Ishikawa (cell line): ENCODE measurements around the gene PDZD7.

Experiments used
- CEBPB ChIP-seq: IDR thresholded peaks from 2 replicates; pipeline ENCODE4 v1.6.1; 2012
- CREB1 ChIP-seq: IDR thresholded peaks from 2 replicates; pipeline ENCODE4 v1.6.1; 2012; ENCODE audit warnings: low read depth
- EGR1 ChIP-seq: IDR thresholded peaks from 2 replicates; pipeline ENCODE4 v1.6.1; 2012
- EP300 ChIP-seq: IDR thresholded peaks from 2 replicates; pipeline ENCODE4 v1.6.1; 2012; ENCODE audit warnings: borderline replicate concordance
- FOXM1 ChIP-seq: IDR thresholded peaks from 2 replicates; pipeline ENCODE4 v1.6.1; 2012; ENCODE audit warnings: low read depth, borderline replicate concordance
- MAX ChIP-seq: IDR thresholded peaks from 2 replicates; pipeline ENCODE4 v1.6.1; 2012
- NFIC ChIP-seq: IDR thresholded peaks from 2 replicates; pipeline ENCODE4 v1.6.1; 2012
- RAD21 ChIP-seq: IDR thresholded peaks from 2 replicates; pipeline ENCODE4 v1.6.1; 2012; ENCODE audit warnings: low read depth
- REST ChIP-seq: IDR thresholded peaks from 2 replicates; pipeline ENCODE4 v1.6.1; 2012; ENCODE audit warnings: low read depth, mild to moderate bottlenecking
- TAF1 ChIP-seq: IDR thresholded peaks from 2 replicates; pipeline ENCODE4 v1.6.1; 2012; ENCODE audit warnings: low read depth, mild to moderate bottlenecking
- TCF12 ChIP-seq: IDR thresholded peaks from 2 replicates; pipeline ENCODE4 v1.6.1; 2012; ENCODE audit warnings: low read depth
- TEAD4 ChIP-seq: IDR thresholded peaks from 2 replicates; pipeline ENCODE4 v1.6.1; 2012
- USF1 ChIP-seq: IDR thresholded peaks from 2 replicates; pipeline ENCODE4 v1.6.1; 2012
- YY1 ChIP-seq: IDR thresholded peaks from 2 replicates; pipeline ENCODE4 v1.6.1; 2012; ENCODE audit warnings: low read depth
- ZBTB7A ChIP-seq: IDR thresholded peaks from 2 replicates; pipeline ENCODE4 v1.6.1; 2012; ENCODE audit warnings: low read depth

PDZD7 gene

GRCh38 chr10:100993986-100994708 is 36.8 kb downstream of the PDZD7 start:
- TF ChIP-seq CEBPB, result no peak
- peak; percentile 59 for TF ChIP-seq RAD21

- no peak for TF ChIP-seq REST
- no peak for TF ChIP-seq EGR1
- TF ChIP-seq TAF1, result no peak
- no peak for TF ChIP-seq TCF12
- TF ChIP-seq CREB1, result no peak
- TF ChIP-seq EP300, result no peak
- no peak for TF ChIP-seq RAD21
- no peak for TF ChIP-seq ZBTB7A
- no peak for TF ChIP-seq YY1
- no peak for TF ChIP-seq CEBPB
- TF ChIP-seq USF1, result no peak
- TF ChIP-seq FOXM1, result no peak
- TF ChIP-seq NFIC, result no peak
- no peak for TF ChIP-seq MAX
- no peak for TF ChIP-seq TEAD4
Measured at GRCh38 chr10:100989088-100989487, 41.8 kb downstream of the PDZD7 start.

- no peak for TF ChIP-seq YY1
- no peak for TF ChIP-seq ZBTB7A
- no peak for TF ChIP-seq EGR1
- no peak for TF ChIP-seq CEBPB
- TF ChIP-seq REST, result no peak
- TF ChIP-seq TEAD4, result no peak
- no peak for TF ChIP-seq CREB1
Measured at GRCh38 chr10:100988166-100988565, 42.8 kb downstream of the PDZD7 start.

- TF ChIP-seq TCF12 (no peak; the same call in 1 of the 2 replicates), TAF1 (no peak), ZBTB7A (no peak), RAD21 (no peak), CEBPB (no peak), EGR1 (no peak), FOXM1 (no peak), EP300 (no peak), MAX (no peak), YY1 (no peak), CREB1 (no peak), TEAD4 (no peak), USF1 (no peak), REST (no peak), NFIC (no peak)
Measured at GRCh38 chr10:100987685-100988049, 43.3 kb downstream of the PDZD7 start.
